Right atrium auricular region (tissue), 2 donors: ENCODE measurements around the gene ADPRS. TPM values are rescaled to one million over a fixed set of nuclear protein-coding genes. Genes with fewer than 3 reads are reported as not detected.

Source experiments
- DNase-seq: peaks from one replicate; pipeline ENCODE4 v3.0.0-alpha.2; 2019; ENCODE audit warnings: low spot score
- H3K27ac ChIP-seq, 2 donors: fragments of 200-600 bp; sonication (generic); 1 replicate in 1 of 2; 2 replicates in 1 of 2; pipeline ENCODE4 v1.5.1; 2016 to 2019
- H3K27me3 ChIP-seq, 2 donors: fragments of 200-600 bp; sonication (generic); one replicate each; pipeline versions ENCODE4 v1.5.1 to v1.6.0; 2017 to 2019
- H3K36me3 ChIP-seq: fragments of 200-600 bp; sonication (generic); one replicate; pipeline ENCODE4 v1.5.1; 2016
- H3K4me1 ChIP-seq, 2 donors: fragments of 200-600 bp; sonication (generic); one replicate each; pipeline versions ENCODE4 v1.5.1 to v1.6.0; 2017 to 2019
- H3K4me3 ChIP-seq, 2 donors: fragments of 200-600 bp; sonication (generic); 1 replicate in 1 of 2; 2 replicates in 1 of 2; pipeline ENCODE4 v1.5.1; 2017 to 2019; ENCODE audit warnings: mild to moderate bottlenecking in 1 of 2, moderate library complexity in 1 of 2
- H3K9me3 ChIP-seq, 2 donors: fragments of 200-600 bp; sonication (generic); one replicate each; pipeline ENCODE4 v1.5.1; 2019
- total RNA-seq, 2 donors: library from RNA; depleted of rRNA; stranded (reverse); fragments of >200 nt; gene quantifications; one replicate each; pipeline ENCODE4 v1.1.0, GENCODE V29; 2016
- TF ChIP-seq, protein P1 (sequence below), 2 donors: fragments of 200-600 bp; sonication (generic); IDR thresholded peaks; one replicate each; pipeline ENCODE4 v1.5.1; 2019; ENCODE audit warnings: antibody characterized with exemption in 2 of 2

The ADPRS gene
- total RNA-seq: 10 to 100 TPM; 24.3 to 25.6 TPM

GRCh38 chr1:36088577-36089392 lies at the start of gene ADPRS:
Gene ADPRS, plus strand, starts transcription at chr1:36088892. Its CDS starts 13 bp downstream, at chr1:36088905.
- Histone ChIP-seq H3K4me1 (peaks cover 0 to 31% of the 10 kb centered on the region in 2 donors), H3K27me3 (no peaks in the 10 kb centered on the region), H3K9me3 (no peaks in the 10 kb centered on the region), H3K27ac (peak within 1 kb of the TSS; percentile 85 to 90), H3K36me3 (peaks cover 23% of the 10 kb centered on the region), H3K4me3 (peak within 1 kb of the TSS; percentile 86 to 94)
- TF ChIP-seq, protein P1, sequence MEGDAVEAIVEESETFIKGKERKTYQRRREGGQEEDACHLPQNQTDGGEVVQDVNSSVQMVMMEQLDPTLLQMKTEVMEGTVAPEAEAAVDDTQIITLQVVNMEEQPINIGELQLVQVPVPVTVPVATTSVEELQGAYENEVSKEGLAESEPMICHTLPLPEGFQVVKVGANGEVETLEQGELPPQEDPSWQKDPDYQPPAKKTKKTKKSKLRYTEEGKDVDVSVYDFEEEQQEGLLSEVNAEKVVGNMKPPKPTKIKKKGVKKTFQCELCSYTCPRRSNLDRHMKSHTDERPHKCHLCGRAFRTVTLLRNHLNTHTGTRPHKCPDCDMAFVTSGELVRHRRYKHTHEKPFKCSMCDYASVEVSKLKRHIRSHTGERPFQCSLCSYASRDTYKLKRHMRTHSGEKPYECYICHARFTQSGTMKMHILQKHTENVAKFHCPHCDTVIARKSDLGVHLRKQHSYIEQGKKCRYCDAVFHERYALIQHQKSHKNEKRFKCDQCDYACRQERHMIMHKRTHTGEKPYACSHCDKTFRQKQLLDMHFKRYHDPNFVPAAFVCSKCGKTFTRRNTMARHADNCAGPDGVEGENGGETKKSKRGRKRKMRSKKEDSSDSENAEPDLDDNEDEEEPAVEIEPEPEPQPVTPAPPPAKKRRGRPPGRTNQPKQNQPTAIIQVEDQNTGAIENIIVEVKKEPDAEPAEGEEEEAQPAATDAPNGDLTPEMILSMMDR (IDR thresholded peaks at IDR 0.05): peak; percentile 98 to 99
- DNase-seq: peak; percentile 87

DNA sequence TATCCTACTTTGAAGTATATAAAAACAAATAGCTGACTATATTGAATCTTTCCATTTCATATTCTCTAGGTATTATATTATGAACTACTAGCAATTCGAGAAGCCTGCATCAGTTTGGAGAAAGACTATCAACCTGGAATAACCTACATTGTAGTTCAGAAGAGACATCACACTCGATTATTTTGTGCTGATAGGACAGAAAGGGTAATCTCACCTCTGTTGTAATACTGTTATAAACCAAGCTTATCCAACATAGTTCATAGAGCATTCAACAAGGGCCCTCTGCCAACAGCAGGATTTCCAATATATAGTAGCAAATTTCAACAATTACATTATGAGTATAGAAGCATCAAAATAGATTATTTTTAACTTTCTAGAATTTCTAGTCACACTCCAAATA lies 48.5 kb upstream of the ADPRS start:
- Histone ChIP-seq H3K27ac (no peak overlapping the region), H3K9me3 (no peaks in the 10 kb centered on the region), H3K4me3 (no peak overlapping the region), H3K36me3 (peaks cover 59% of the 10 kb centered on the region), H3K27me3 (no peaks in the 10 kb centered on the region), H3K4me1 (no peaks in the 10 kb centered on the region)
- TF ChIP-seq, protein P1 (IDR thresholded peaks at IDR 0.05): no peak
- no peak for DNase-seq

DNA sequence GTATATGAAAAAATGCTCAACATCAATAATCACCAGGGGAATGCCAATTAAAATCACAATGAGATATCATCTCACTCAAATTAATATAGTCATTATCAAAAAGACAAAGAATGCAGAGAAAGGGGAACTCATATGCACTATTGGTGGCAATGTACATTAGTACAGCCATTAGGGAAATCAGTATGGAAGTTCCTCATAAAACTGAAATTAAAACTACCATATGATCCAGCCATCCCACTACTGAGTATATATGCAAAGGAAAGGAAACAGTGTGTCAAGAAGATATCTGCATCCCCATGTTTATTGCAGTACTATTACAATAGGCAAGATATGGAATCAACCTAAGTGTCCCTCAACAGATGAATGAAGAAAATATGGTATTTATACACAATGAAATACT lies 36.9 kb upstream of the ADPRS start:
- Histone ChIP-seq H3K27ac (no peak overlapping the region), H3K4me3 (no peak overlapping the region), H3K9me3 (peaks cover 0 to 4% of the 10 kb centered on the region in 2 donors), H3K4me1 (no peaks in the 10 kb centered on the region), H3K36me3 (peaks cover 42% of the 10 kb centered on the region), H3K27me3 (no peaks in the 10 kb centered on the region)
- TF ChIP-seq, protein P1 (IDR thresholded peaks at IDR 0.05): no peak
- DNase-seq: no peak

DNA sequence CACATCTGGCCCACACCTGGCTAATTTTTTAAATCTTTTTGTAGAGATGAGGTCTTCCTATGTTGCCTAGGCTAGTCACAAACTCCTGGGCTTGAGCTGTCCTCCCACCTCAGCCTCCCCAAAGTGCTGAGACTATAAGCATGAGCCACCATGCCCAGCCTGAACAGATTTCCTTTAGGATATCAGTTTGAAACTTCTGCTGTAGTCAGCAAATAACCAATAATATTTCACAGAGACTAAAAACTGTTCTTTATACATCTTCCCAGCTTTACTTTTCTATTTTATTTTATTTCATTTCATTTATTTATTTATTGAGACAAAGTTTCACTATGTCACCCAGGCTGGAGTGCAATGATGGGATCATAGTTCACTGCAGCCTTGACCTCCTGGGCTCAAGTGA lies 34.7 kb upstream of the ADPRS start:
- no peak overlapping the region for H3K27ac ChIP-seq
- peaks cover 23% of the 10 kb centered on the region for H3K36me3 ChIP-seq
- no peak overlapping the region for H3K4me3 ChIP-seq
- H3K4me1 ChIP-seq: no peaks in the 10 kb centered on the region
- DNase-seq: no peak
- H3K27me3 ChIP-seq: no peaks in the 10 kb centered on the region
- H3K9me3 ChIP-seq: no peaks in the 10 kb centered on the region
- TF ChIP-seq, protein P1 (IDR thresholded peaks at IDR 0.05): no peak

GRCh38 chr1:36055706-36056105 lies 33.0 kb upstream of the ADPRS start:
- Histone ChIP-seq H3K27ac (no peak overlapping the region), H3K27me3 (no peaks in the 10 kb centered on the region), H3K9me3 (no peaks in the 10 kb centered on the region), H3K36me3 (peaks cover 22% of the 10 kb centered on the region), H3K4me3 (no peak overlapping the region), H3K4me1 (no peaks in the 10 kb centered on the region)
- DNase-seq: no peak
- TF ChIP-seq, protein P1 (IDR thresholded peaks at IDR 0.05): no peak
